GM21737 (cell line): ENCODE measurements around the gene PLOD1.

Source experiments
- ATAC-seq: cut with Tn5 transposase; IDR thresholded peaks from one replicate; pipeline ENCODE4 v1.9.1; 2021; ENCODE audit warnings: mild to moderate bottlenecking, moderate library complexity; ENCODE audit not compliant: unreplicated experiment

Gene PLOD1

DNA sequence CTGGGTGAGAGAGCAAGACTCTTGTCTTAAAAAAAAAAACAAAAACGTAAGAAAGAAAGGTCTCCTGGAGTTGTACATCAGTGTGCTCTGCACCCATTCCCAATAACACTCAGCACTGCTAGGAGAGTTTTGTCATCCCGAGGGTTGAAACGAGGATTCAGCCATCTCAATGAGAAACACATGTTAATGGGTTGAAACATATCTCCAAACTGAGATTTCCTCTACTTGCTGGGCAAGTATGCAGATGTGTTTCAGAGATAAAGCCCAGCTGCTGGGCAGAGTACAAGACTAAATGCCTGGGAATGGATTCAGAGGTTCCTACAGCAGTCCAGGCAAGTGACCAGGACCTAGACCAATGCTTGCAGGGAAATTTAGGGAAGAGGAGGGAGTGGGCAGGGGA lies 43.1 kb downstream of the PLOD1 start:
- ATAC-seq, result no peak

DNA sequence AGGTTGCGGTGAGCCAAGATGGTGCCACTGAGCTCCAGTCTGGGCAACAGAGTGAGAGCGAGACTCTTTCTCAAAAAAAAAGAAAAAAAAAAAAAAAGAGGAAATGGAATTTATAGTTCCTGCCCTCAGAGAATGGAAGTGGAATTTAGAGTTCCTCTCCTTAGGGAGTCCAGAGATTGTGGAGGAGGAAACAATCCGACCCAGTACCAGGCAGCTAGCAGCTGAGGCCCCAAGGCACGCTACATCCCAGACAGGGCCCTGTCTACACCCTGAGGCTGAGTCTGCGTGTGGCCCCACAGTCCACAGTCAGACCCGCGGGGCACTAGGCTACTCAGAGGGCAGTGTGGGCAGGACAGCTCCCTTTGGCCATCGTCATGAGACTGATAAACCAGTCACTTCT lies 43.8 kb downstream of the PLOD1 start:
- ATAC-seq, result no peak

GRCh38 chr1:11979028-11979850 lies 44.7 kb downstream of the PLOD1 start:
- ATAC-seq, result peak; percentile 4

- ATAC-seq, result peak; percentile 84
These were observed 45.5 kb downstream of the PLOD1 start, which contains the start of gene MFN2 for GRCh38 chr1:11979851-11980675. Gene MFN2, plus strand, starts transcription at chr1:11980444. Its CDS starts 8,725 bp downstream, at chr1:11989169.

- ATAC-seq, result no peak
These were observed 46.1 kb downstream of the PLOD1 start for GRCh38 chr1:11980676-11980972.

DNA sequence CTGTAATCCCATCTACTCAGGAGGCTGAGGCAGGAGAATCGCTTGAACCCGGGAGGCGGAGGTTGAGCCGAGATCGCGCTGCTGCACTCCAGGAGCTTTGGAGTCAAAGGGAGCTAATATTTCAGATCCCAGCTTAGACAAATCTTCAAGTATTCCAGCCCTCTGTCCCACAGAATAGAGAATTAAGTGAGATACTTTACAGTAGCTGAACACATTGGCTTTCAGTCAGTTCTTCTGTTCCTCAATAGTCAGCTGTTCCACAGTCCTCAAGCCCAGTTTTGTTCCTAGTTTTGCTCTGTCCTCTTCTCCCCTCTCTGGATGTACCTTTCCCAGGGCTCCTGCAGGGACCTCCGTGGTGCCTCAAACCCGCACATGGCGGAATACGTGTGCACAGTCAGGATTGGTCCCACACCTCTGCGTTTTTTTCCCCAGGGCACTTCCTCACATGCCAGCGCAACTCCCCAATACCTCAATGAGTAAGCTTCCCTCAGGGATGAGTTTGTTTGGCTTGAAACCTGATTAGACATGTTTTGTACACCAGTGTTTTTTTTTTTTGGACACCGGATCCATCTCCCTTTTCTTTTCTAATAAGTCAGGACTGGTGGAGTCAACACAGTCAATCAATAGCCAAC lies 47.0 kb downstream of the PLOD1 start:
- no peak for ATAC-seq

- ATAC-seq, result no peak
These were observed 47.5 kb downstream of the PLOD1 start for GRCh38 chr1:11982010-11982392.

DNA sequence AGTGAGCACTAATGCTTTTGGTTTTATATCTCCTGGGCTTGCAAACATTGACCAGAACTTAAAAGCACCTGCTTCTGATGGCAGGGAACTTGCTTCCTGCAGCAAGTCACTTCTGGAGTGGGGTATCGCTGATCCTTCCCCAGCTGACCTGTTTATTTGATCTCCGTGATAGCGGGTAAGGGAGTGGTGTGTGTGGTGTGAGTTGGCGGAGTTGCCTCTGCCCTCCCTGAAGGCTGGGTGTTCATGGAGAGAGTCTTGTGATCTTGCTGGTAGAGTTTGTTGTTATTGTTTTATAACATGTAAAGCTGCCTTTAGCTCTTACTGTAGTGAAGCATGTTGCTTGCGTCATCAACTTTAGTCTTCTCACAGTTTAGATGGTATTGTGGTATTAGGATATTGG lies 49.6 kb downstream of the PLOD1 start:
- ATAC-seq, result no peak

DNA sequence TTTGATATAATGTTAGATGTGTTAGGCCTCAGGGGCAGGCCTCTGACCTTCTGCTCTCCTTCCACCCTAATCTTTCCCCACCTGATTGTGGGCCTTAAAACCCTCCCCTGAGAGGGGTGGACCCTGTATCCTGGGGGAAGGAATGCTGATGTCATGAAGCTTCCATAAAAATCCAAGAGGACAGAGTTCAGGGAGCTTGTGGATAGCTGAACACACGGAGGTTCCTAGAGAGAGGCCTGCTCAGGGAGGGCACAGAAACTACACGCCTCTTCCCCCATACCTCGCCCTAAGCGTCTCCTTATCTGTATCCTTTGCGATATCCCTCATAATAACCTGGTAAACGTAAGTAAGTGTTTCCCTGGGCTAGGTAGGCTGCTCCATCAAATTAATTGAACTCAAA lies 50.1 kb downstream of the PLOD1 start:
- ATAC-seq, result no peak

DNA sequence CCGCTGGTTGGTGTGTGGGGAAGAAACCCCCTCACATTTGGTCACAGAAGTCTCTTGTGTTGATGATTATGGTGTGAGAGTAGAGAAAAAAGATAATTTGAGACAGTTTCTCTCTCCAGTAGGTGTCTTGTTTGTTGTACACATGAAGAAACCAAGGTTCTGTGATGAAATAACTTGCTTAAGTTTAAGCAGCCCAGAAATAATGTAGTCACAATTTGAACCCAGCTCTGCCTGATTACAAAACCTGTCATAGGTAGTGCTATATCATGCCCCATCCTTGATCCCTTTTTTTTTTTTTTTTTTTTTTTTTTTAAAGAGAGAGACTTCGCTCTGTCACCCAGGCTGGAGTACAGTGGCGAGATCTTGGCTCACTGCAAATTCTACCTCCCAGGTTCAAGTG lies 50.7 kb downstream of the PLOD1 start:
- no peak for ATAC-seq

- ATAC-seq, result no peak
These were observed 51.3 kb downstream of the PLOD1 start for GRCh38 chr1:11985851-11986250.

DNA sequence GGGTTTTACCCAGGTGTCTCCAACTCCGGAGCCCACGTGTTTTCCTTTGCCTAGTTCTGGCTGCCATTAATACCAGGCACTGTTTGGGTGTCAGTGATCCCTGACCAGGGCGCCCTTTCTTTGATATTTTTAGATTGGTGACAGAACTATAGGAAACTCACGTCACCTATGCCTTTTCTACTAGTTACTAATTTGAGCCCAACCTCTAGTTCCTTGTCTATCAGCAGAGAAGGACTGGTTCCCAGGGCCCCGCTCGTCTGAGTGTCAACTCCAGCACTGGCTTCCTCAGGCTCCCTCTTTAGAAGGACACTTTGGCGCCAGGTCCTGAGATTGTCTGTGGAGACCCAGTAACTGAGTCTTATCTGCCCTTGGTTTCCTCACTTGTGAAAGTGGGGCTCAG lies 55.2 kb downstream of the PLOD1 start:
- ATAC-seq, result no peak

GRCh38 chr1:11990303-11991032 lies 56.0 kb downstream of the PLOD1 start:
- no peak for ATAC-seq

GRCh38 chr1:11991969-11992676 lies 57.6 kb downstream of the PLOD1 start:
- ATAC-seq, result no peak

DNA sequence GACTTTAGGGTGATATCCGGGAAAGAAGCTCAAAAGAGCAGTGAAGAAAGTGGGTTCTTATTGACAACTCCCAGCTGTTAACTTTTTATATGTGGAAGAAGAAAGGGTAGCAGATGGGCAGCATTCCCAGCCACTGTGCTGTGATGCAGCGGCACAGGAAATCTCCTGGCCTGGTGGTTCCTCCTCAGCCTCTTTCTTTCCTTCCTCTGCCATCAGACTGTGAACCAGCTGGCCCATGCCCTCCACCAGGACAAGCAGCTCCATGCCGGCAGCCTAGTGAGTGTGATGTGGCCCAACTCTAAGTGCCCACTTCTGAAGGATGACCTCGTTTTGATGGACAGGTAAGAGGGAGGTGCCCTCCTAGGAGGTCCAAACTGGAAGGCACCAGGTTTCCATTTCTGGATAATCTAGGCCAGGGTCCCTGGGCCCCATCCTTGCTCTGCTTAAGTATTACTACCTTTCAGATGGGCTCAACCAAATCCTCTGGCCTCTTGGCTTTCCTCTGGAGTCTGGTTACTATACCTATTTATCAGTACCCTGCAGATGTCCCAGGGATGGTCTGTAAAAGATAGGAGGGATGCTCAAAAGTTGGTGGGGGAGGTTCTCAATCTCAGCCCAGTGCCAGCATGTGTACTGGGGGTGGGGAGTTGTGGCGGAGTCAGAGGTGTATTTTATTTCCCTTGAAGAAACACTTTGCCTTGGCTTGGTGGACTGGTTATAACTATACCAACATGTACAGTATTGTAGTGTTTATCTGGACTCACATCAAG lies 62.7 kb downstream of the PLOD1 start:
- ATAC-seq, result no peak

DNA sequence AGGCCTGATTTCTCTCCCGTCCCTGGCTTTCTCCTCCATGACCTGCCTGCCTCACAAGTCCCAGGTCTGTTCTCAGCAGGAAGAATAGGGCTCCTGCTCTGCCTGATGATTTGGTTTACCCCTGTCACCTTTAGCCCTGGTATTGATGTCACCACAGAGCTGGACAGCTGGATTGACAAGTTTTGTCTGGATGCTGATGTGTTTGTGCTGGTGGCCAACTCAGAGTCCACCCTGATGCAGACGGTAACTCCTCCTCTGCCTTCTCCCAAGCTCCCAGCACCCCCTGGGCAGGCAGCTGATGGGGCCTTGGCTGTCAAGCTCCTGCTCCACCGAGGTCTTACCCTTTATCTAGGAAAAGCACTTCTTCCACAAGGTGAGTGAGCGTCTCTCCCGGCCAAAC lies 64.1 kb downstream of the PLOD1 start:
- no peak for ATAC-seq

DNA sequence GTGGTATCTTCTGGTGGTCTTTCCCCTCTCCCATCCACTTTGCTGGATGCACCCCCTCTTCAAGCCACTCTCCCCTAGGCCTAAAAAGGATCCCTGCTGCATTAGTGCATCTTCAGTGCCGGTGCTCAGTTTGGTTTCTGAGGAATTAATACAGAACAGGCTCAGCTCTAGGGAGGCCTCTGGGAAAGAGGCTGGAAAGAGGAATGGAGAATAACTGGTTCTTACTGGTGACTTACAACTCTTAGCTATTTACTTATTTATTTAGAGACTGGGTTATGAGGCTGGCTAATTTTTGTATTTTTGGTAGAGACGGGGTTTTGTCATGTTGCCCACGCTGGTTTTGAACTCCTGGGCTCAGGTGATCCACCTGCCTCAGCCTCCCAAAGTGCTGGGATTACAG lies 64.7 kb downstream of the PLOD1 start:
- ATAC-seq, result no peak

- ATAC-seq, result no peak
These were observed 66.9 kb downstream of the PLOD1 start for GRCh38 chr1:12001249-12001917.

DNA sequence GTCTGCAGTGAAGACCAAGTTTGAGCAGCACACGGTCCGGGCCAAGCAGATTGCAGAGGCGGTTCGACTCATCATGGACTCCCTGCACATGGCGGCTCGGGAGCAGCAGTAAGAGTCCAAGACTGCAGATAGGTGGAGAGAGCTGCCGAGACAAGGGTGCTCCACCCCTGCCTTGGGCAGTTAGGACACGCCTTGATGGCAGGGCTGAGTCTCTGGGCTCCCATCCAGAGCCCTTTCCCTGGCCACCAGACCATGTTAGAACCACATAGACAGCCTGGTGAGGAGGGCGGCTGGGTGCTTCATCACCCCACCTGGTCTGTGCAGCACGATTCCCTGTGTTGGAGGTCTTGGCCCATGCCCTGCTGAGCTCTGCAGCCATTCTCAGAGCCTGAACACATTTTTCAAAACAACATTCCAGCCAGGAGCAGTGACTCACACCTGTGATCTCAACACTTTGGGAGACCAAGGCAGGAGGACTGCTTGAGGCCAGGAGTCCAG lies 67.5 kb downstream of the PLOD1 start:
- no peak for ATAC-seq
